Measurements from ENCODE around the gene DNASE2.

The DNASE2 gene

DNA sequence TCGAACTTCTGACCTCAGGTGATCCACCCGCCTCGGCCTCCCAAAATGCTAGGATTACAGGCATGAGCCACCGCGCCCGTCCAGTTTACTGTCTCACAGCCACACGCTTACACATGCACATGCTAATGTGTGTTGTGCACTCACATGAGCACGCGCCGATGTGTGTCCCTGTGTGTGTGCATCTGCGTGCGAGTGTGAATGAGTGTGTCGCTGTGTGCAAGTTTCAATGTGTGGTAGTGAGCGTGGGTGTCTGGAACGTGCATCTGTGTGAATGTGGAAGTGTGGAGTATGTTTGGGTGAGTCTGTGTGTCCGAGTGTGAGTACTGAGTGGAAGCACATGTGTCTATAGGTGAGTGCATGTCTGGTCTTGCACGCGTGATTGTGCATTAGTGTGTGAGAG is 38.7 kb downstream of the DNASE2 start:
- Histone ChIP-seq H3K36me3 (ENCODE audit: control insufficient read depth in 1 of 2, insufficient read depth in 2 of 2, low read length in 2 of 2) (no peaks in the 10 kb centered on the region), H3K4me1 (ENCODE audit: control insufficient read depth in 1 of 2, insufficient read depth in 2 of 2, low read length in 2 of 2) (peaks cover 11 to 14% of the 10 kb centered on the region in 2 donors), H3K27me3 (ENCODE audit: control insufficient read depth in 1 of 2, insufficient read depth in 2 of 2, low read length in 2 of 2) (peaks cover 55 to 65% of the 10 kb centered on the region in 2 donors), H3K4me3 (ENCODE audit: low read depth in 1 of 2, low read length in 2 of 2) (no peak overlapping the region), H3K9ac (ENCODE audit: low read depth in 1 of 2, low read length in 2 of 2) (no peak overlapping the region), H3K9me3 (ENCODE audit: control insufficient read depth in 1 of 2, low read length in 2 of 2) (no peaks in the 10 kb centered on the region), H3K27ac (ENCODE audit: low read depth, low read length) (no peak overlapping the region)

DNA sequence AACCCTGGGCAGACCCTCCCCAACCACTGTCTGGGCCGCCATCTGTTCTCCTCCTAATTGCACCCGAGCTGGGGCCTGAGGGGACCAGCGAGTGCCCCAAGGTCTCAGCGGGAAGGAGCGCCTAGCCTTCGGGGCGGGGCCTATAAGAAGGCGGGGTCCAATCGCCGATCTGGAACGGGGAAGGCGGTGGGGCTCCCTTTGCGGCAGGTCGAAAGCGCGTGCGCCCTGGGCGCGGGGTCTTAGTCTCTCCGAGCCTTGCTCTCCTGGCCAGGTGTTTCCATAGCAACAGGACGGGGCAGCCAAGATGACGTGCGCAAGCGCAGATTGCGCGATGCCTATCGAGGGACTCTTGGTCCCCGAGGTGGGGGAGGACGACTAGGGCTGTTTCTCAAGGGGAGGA is 40.2 kb downstream of the DNASE2 start:
- peak overlapping the region; percentile 43 to 58 for H3K4me3 ChIP-seq (ENCODE audit: low read depth in 1 of 2, low read length in 2 of 2)
- peaks cover 8 to 10% of the 10 kb centered on the region in 2 donors for H3K4me1 ChIP-seq (ENCODE audit: control insufficient read depth in 1 of 2, insufficient read depth in 2 of 2, low read length in 2 of 2)
- no peaks in the 10 kb centered on the region for H3K36me3 ChIP-seq (ENCODE audit: control insufficient read depth in 1 of 2, insufficient read depth in 2 of 2, low read length in 2 of 2)
- no peaks in the 10 kb centered on the region for H3K9me3 ChIP-seq (ENCODE audit: control insufficient read depth in 1 of 2, low read length in 2 of 2)
- H3K27me3 ChIP-seq (ENCODE audit: control insufficient read depth in 1 of 2, insufficient read depth in 2 of 2, low read length in 2 of 2): peaks cover 61 to 69% of the 10 kb centered on the region in 2 donors
- H3K27ac ChIP-seq (ENCODE audit: low read depth, low read length): no peak overlapping the region
- H3K9ac ChIP-seq (ENCODE audit: low read depth in 1 of 2, low read length in 2 of 2): no peak overlapping the region

GRCh38 chr19:12840091-12841079 is 40.9 kb downstream of the DNASE2 start:
- H3K27ac ChIP-seq (ENCODE audit: low read depth, low read length): no peak overlapping the region
- H3K27me3 ChIP-seq (ENCODE audit: control insufficient read depth in 1 of 2, insufficient read depth in 2 of 2, low read length in 2 of 2): peaks cover 64 to 75% of the 10 kb centered on the region in 2 donors
- H3K36me3 ChIP-seq (ENCODE audit: control insufficient read depth in 1 of 2, insufficient read depth in 2 of 2, low read length in 2 of 2): no peaks in the 10 kb centered on the region
- H3K9ac ChIP-seq (ENCODE audit: low read depth in 1 of 2, low read length in 2 of 2): no peak overlapping the region
- H3K9me3 ChIP-seq (ENCODE audit: control insufficient read depth in 1 of 2, low read length in 2 of 2): no peaks in the 10 kb centered on the region
- H3K4me1 ChIP-seq (ENCODE audit: control insufficient read depth in 1 of 2, insufficient read depth in 2 of 2, low read length in 2 of 2): peaks cover 8 to 16% of the 10 kb centered on the region in 2 donors
- peak overlapping the region in 1 of 2 donors; percentile 58 for H3K4me3 ChIP-seq (ENCODE audit: low read depth in 1 of 2, low read length in 2 of 2)

- Histone ChIP-seq H3K9ac (ENCODE audit: low read depth in 1 of 2, low read length in 2 of 2) (no peak overlapping the region), H3K27ac (ENCODE audit: low read depth, low read length) (no peak overlapping the region), H3K9me3 (ENCODE audit: control insufficient read depth in 1 of 2, low read length in 2 of 2) (no peaks in the 10 kb centered on the region), H3K4me3 (ENCODE audit: low read depth in 1 of 2, low read length in 2 of 2) (no peak overlapping the region), H3K4me1 (ENCODE audit: control insufficient read depth in 1 of 2, insufficient read depth in 2 of 2, low read length in 2 of 2) (peaks cover 8 to 16% of the 10 kb centered on the region in 2 donors), H3K36me3 (ENCODE audit: control insufficient read depth in 1 of 2, insufficient read depth in 2 of 2, low read length in 2 of 2) (no peaks in the 10 kb centered on the region), H3K27me3 (ENCODE audit: control insufficient read depth in 1 of 2, insufficient read depth in 2 of 2, low read length in 2 of 2) (peaks cover 75 to 83% of the 10 kb centered on the region in 2 donors)
These were observed 42.1 kb downstream of the DNASE2 start for GRCh38 chr19:12838886-12839756.

DNA sequence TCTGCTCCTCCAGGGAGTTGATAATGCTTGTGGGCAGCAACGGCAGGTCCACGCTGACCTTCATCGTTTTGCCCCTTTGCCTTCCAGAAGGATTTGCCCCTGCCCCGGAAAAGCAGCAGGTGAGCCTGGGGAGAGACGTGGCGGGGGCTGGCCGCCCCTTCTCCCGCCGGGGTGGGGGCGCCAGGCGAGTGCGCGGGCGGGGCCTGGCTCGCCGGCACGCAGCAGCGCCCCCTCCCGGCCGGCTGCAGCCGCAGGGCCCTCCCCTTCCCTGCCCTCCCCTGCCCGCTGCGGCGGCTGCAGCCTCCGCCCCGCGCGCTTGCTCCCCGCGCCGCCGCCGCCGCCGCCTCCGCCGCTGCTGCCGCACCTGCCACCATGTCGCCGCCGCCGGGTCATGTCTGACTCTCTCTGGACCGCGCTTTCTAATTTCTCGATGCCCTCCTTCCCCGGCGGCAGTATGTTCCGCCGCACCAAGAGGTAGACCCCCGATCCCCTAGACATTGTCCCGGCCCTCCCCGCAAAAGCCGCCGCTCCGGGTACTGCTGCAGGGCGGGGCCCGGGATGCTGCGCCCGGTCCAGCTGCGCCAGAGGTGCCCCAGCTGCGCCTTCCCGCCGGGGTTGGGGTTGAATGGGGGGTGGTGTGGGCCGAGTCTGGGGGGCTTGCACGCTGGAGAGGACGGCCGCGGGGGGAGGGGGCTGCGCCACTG is 42.9 kb downstream of the DNASE2 start, which contains the start of gene MAST1:
TSS of gene MAST1 (plus strand) at position 334 of the 704 bp plus-strand sequence. CDS start at position 392, 58 bp downstream.
- peaks cover 77 to 83% of the 10 kb centered on the region in 2 donors for H3K27me3 ChIP-seq (ENCODE audit: control insufficient read depth in 1 of 2, insufficient read depth in 2 of 2, low read length in 2 of 2)

GRCh38 chr19:12837225-12837624 is 44.0 kb downstream of the DNASE2 start:
- H3K27ac ChIP-seq (ENCODE audit: low read depth, low read length): no peak overlapping the region
- H3K27me3 ChIP-seq (ENCODE audit: control insufficient read depth in 1 of 2, insufficient read depth in 2 of 2, low read length in 2 of 2): peaks cover 82 to 87% of the 10 kb centered on the region in 2 donors
- H3K36me3 ChIP-seq (ENCODE audit: control insufficient read depth in 1 of 2, insufficient read depth in 2 of 2, low read length in 2 of 2): no peaks in the 10 kb centered on the region
- no peak overlapping the region for H3K9ac ChIP-seq (ENCODE audit: low read depth in 1 of 2, low read length in 2 of 2)
- H3K4me3 ChIP-seq (ENCODE audit: low read depth in 1 of 2, low read length in 2 of 2): no peak overlapping the region
- peaks cover 11 to 27% of the 10 kb centered on the region in 2 donors for H3K4me1 ChIP-seq (ENCODE audit: control insufficient read depth in 1 of 2, insufficient read depth in 2 of 2, low read length in 2 of 2)
- H3K9me3 ChIP-seq (ENCODE audit: control insufficient read depth in 1 of 2, low read length in 2 of 2): no peaks in the 10 kb centered on the region

More for the DNA sequence above, 42.9 kb downstream of the DNASE2 start, which contains the start of gene MAST1:
- no peak within 1 kb of the TSS for H3K27ac ChIP-seq (ENCODE audit: low read depth, low read length)
- H3K36me3 ChIP-seq (ENCODE audit: control insufficient read depth in 1 of 2, insufficient read depth in 2 of 2, low read length in 2 of 2): no peaks in the 10 kb centered on the region
- no peak within 1 kb of the TSS for H3K4me3 ChIP-seq (ENCODE audit: low read depth in 1 of 2, low read length in 2 of 2)
- no peaks in the 10 kb centered on the region for H3K9me3 ChIP-seq (ENCODE audit: control insufficient read depth in 1 of 2, low read length in 2 of 2)
- no peak within 1 kb of the TSS for H3K9ac ChIP-seq (ENCODE audit: low read depth in 1 of 2, low read length in 2 of 2)
- H3K4me1 ChIP-seq (ENCODE audit: control insufficient read depth in 1 of 2, insufficient read depth in 2 of 2, low read length in 2 of 2): peaks cover 9 to 17% of the 10 kb centered on the region in 2 donors

DNA sequence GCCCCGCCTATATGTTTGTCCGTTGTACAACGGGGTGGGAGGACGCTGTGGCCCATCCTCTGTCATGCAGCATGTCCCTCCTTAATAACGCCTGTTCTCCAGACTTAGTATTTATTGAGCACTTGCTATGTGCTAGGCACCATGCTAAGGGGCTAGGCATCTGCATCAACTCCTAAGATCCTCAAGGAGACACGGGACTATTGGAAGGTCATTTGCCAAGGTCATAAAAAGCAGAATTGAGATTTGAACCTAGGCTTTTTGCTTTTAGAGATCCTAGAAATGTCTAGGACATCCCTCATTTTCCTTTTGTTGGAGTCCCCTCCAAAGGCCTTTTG is 44.8 kb downstream of the DNASE2 start:
- Histone ChIP-seq H3K9me3 (ENCODE audit: control insufficient read depth in 1 of 2, low read length in 2 of 2) (no peaks in the 10 kb centered on the region), H3K4me3 (ENCODE audit: low read depth in 1 of 2, low read length in 2 of 2) (no peak overlapping the region), H3K4me1 (ENCODE audit: control insufficient read depth in 1 of 2, insufficient read depth in 2 of 2, low read length in 2 of 2) (peaks cover 11 to 27% of the 10 kb centered on the region in 2 donors), H3K9ac (ENCODE audit: low read depth in 1 of 2, low read length in 2 of 2) (no peak overlapping the region), H3K27ac (ENCODE audit: low read depth, low read length) (no peak overlapping the region), H3K36me3 (ENCODE audit: control insufficient read depth in 1 of 2, insufficient read depth in 2 of 2, low read length in 2 of 2) (no peaks in the 10 kb centered on the region), H3K27me3 (ENCODE audit: control insufficient read depth in 1 of 2, insufficient read depth in 2 of 2, low read length in 2 of 2) (peaks cover 82 to 87% of the 10 kb centered on the region in 2 donors)

- no peaks in the 10 kb centered on the region for H3K9me3 ChIP-seq (ENCODE audit: control insufficient read depth in 1 of 2, low read length in 2 of 2)
- H3K27me3 ChIP-seq (ENCODE audit: control insufficient read depth in 1 of 2, insufficient read depth in 2 of 2, low read length in 2 of 2): peaks cover 79 to 85% of the 10 kb centered on the region in 2 donors
- H3K27ac ChIP-seq (ENCODE audit: low read depth, low read length): no peak overlapping the region
- H3K4me3 ChIP-seq (ENCODE audit: low read depth in 1 of 2, low read length in 2 of 2): no peak overlapping the region
- H3K36me3 ChIP-seq (ENCODE audit: control insufficient read depth in 1 of 2, insufficient read depth in 2 of 2, low read length in 2 of 2): no peaks in the 10 kb centered on the region
- H3K4me1 ChIP-seq (ENCODE audit: control insufficient read depth in 1 of 2, insufficient read depth in 2 of 2, low read length in 2 of 2): peaks cover 3 to 22% of the 10 kb centered on the region in 2 donors
- H3K9ac ChIP-seq (ENCODE audit: low read depth in 1 of 2, low read length in 2 of 2): no peak overlapping the region
These were observed 46.1 kb downstream of the DNASE2 start for GRCh38 chr19:12834976-12835757.

DNA sequence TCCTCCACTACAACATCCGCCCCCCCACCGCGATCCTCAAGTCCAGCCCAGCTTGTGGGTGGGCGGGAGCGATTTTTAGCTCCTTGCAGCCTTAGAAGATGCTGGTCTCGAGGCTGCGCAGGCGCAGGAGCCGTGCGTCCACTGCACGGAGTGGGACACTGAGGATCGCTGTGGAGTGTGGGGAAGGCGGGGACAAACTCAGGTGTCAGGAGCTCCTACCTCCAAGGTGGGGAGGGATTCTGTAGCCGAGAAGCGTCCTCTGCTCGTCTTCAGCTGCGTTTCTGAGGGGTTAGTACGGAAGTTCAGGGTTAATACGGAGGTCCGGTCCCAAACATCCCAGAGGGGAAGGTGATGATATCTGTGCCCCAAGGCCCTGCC is 46.7 kb downstream of the DNASE2 start, which contains the start of gene RTBDN:
TSS of gene RTBDN (minus strand) at position 14 of the 378 bp plus-strand sequence. CDS start 4,600 bp downstream, outside the sequence.
- peaks cover 78 to 83% of the 10 kb centered on the region in 2 donors for H3K27me3 ChIP-seq (ENCODE audit: control insufficient read depth in 1 of 2, insufficient read depth in 2 of 2, low read length in 2 of 2)
- no peak within 1 kb of the TSS for H3K27ac ChIP-seq (ENCODE audit: low read depth, low read length)

More for the DNA sequence above, 46.7 kb downstream of the DNASE2 start, which contains the start of gene RTBDN:
- H3K4me3 ChIP-seq (ENCODE audit: low read depth in 1 of 2, low read length in 2 of 2): peak within 1 kb of the TSS; percentile 14 to 51
- H3K9me3 ChIP-seq (ENCODE audit: control insufficient read depth in 1 of 2, low read length in 2 of 2): no peaks in the 10 kb centered on the region
- peaks cover 3 to 22% of the 10 kb centered on the region in 2 donors for H3K4me1 ChIP-seq (ENCODE audit: control insufficient read depth in 1 of 2, insufficient read depth in 2 of 2, low read length in 2 of 2)
- no peak within 1 kb of the TSS for H3K9ac ChIP-seq (ENCODE audit: low read depth in 1 of 2, low read length in 2 of 2)
- H3K36me3 ChIP-seq (ENCODE audit: control insufficient read depth in 1 of 2, insufficient read depth in 2 of 2, low read length in 2 of 2): no peaks in the 10 kb centered on the region
